Cardiac atrium fibroblast (primary cell): Measurements from ENCODE around the gene KRTAP1-5. TPM values are rescaled to one million over a fixed set of nuclear protein-coding genes. Genes with fewer than 3 reads are reported as not detected.

Experiments used
- total RNA-seq: library from RNA; depleted of rRNA; stranded (reverse); fragments of >200 nt; gene quantifications from 2 replicates; pipeline ENCODE4 v1.2.3, GENCODE V29; 2015

The KRTAP1-5 gene
- total RNA-seq, result not detected in 2 replicates

DNA sequence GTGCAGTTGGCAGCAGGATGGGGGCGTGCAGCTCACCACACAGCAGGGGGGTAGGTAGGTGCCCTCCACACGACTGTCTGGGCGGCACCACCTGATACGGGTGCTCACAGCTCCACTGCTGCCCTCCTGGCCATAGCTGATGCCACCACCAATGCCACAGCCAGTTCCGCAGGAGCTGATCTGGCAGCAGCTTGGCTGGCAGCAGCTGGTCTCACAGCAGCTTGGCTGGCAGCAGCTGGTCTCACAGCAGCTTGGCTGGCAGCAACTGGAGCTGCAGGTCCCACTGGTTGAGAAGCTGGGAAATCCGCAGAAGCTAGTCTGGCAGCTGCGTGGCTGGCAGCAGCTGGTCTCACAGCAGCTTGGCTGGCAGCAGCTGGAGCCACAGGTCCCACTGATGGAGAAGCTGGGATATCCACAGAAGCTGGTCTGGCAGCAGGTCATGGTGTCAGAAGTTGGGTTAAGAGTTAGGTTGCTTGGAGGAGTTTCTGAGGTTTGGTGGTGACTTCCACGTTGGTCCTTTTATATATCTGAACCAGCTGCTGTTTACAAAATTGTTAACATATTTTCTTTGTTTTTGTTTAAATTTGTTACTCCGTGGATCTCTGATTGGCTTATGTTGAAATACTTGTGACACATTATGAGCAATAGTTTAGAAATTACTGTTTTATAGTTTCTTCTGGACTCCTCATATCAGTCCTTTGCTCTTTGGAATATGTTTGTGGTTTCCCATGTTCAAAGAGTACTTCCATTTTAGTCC lies at the start of gene KRTAP1-5:
Gene KRTAP1-5, minus strand, starts transcription at position 494 of the 757 bp plus-strand sequence. Its CDS starts 53 bp downstream, at position 441.

DNA sequence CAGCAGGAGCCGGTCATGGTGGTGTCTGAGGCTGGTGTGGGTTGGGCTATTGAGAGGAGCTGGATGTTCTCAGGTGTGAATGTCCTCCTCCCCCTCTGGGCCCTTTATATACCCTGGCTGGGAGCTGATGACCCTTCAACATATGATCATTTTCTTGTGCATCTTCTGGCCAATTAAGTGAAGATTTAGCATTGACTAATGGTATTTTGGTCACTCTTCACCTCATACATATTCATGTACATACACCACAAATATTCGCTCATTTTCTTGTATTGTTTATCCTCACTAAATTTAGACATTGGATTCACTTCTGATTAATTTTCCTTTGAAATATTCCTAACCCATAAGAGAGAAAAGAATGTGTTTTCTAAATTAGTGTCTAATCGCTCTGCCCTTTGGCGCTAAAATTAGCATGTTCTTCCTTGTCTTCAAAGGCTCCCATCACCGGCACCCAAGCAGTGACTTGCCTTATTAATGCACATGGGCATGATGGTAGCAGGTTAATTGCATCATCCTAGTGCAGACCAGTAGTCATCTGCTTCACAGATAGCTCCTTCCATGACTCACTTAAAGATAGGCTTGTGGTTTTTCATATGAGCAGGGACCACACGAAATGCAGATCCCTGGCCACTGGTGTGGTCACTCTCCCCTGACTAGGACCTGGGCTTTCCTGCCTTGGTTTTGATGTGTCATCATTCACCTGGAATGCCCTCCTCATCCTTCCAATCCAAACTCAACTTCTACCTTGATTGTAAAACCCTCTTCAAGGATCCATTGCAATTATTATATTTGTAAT lies 39.0 kb upstream of the KRTAP1-5 start, which contains the start of gene KRTAP2-4:
Gene KRTAP2-4, minus strand, starts transcription at position 51 of the 796 bp plus-strand sequence. Its CDS starts 34 bp downstream, at position 17.

DNA sequence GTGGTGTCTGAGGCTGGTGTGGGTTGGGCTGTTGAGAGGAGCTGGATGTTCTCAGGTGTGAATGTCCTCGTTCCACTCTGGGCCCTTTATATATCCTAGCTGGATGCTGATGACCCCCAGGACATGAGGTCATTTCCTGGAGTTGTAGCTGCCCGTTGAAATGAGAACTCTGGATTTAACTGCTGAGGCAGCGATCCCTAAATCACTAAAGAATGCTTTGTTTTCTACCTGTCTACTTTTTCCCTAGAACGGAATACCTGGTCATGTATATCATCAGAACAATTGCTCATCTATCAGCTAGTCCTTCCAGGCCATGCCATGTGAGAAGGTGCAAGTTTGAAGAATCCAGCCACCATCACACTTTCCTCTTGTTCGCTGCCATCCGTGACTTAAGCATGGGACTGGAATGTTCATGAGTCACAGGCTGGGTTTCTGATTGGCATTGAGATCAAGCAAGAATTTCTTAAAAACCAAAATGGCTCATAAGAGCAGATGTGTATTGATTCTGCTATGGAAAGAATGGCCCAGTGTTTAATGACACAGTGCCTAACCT lies 33.1 kb upstream of the KRTAP1-5 start, which contains the start of gene KRTAP2-3:
Gene KRTAP2-3, minus strand, starts transcription at position 63 of the 553 bp plus-strand sequence. CDS start 64 bp downstream, outside the sequence.

GRCh38 chr17:41055130-41055529 lies 28.1 kb upstream of the KRTAP1-5 start, which contains the start of gene KRTAP2-2:
KRTAP2-2 (minus strand) TSS chr17:41055230; CDS start chr17:41055211, 19 bp downstream.

DNA sequence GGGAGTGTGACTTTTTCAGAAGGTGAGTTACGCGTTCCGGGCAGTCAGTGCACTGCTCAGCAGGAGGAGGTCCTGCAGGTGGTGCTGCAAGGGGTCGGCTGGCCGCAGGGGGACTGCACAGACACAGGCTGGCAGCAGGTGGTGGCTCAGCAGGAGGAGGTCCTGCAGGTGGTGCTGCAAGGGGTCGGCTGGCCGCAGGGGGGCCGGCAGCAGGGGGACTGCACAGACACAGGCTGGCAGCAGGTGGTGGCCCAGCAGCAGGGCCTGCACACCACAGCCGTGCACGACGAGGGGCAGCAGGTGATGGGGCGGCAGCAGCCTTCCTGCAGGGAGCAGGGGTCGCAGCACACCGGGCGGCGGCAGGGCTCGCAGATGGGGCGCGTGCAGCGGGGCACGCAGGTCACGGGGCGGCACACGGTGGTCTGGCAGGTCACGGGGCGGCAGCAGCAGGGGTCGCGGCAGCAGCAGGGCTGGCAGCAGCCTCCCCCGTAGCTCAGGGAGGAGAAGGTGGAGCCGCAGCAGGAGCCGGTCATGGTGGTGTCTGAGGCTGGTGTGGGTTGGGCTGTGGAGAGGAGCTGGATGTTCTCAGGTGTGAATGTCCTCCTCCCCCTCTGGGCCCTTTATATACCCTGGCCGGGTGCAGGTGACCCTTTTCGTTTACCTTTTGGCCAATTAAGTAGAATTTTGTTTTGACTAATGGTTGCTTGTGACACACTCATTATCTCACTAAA lies 19.9 kb upstream of the KRTAP1-5 start, which contains the start of gene KRTAP2-1:
Gene KRTAP2-1, minus strand, starts transcription at position 582 of the 731 bp plus-strand sequence. Its CDS starts 49 bp downstream, at position 533.

GRCh38 chr17:41040783-41041571 lies 14.0 kb upstream of the KRTAP1-5 start, which contains the start of gene KRTAP1-1:
KRTAP1-1 (minus strand) TSS chr17:41041450; CDS start chr17:41041397, 53 bp downstream.

DNA sequence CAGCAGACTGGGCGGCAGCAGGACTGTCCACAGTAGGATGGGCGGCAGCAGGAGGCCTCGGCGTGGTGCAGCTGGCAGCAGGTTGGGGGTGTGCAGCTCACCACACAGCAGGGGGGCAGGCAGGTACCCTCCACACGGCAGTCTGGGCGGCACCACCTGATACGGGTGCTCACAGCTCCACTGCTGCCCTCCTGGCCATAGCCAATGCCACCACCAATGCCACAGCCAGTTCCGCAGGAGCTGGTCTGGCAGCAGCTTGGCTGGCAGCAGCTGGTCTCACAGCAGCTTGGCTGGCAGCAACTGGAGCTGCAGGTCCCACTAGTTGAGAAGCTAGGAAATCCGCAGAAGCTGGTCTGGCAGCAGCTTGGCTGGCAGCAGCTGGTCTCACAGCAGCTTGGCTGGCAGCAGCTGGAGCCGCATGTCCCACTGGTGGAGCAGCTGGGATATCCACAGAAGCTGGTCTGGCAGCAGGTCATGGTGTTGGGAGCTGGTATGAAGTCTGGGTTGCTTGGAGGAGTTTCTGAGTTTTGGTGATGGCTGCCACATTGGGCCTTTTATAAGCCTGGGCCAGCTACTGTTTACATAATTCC lies 7.4 kb upstream of the KRTAP1-5 start, which contains the start of gene KRTAP1-3:
Gene KRTAP1-3, minus strand, starts transcription at position 529 of the 590 bp plus-strand sequence. Its CDS starts 53 bp downstream, at position 476.

DNA sequence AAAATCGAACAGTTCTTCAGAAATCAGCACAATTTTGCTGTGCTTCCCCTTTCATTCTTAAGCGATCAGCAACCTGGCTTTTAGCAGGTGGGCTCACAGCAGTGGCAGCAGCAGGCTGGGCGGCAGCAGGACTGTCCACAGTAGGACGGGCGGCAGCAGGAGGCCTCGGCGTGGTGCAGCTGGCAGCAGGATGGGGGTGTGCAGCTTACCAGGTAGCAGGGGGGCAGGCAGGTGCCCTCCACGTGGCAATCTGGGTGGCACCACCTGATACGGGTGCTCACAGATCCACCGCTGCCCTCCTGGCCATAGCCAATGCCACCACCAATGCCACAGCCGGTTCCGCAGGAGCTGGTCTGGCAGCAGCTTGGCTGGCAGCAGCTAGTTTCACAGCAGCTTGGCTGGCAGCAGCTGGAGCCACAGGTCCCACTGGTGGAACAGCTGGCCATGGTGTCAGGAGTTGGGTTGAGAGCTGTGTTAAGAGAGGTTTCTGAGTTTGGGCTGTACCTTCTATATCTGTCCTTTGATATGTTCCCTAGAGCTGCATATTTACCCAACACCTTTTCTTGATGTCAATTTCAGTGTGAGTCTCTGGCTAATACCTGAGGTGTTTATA lies 2.7 kb upstream of the KRTAP1-5 start, which contains the start of gene KRTAP1-4:
Gene KRTAP1-4, minus strand, starts transcription at position 563 of the 613 bp plus-strand sequence. Its CDS starts 117 bp downstream, at position 446.

GRCh38 chr17:41008811-41009210 lies 18.2 kb downstream of the KRTAP1-5 start, which contains the start of gene KRTAP3-1:
KRTAP3-1 (minus strand) TSS chr17:41009128; CDS start chr17:41009074, 54 bp downstream.

GRCh38 chr17:40999563-40999962 lies 27.4 kb downstream of the KRTAP1-5 start, which contains the start of gene KRTAP3-2:
KRTAP3-2 (minus strand) TSS chr17:40999906; CDS start chr17:40999853, 53 bp downstream.

GRCh38 chr17:40993839-40994238 lies 33.2 kb downstream of the KRTAP1-5 start, which contains the start of gene KRTAP3-3:
KRTAP3-3 (minus strand) TSS chr17:40994164; CDS start chr17:40994097, 67 bp downstream.

DNA sequence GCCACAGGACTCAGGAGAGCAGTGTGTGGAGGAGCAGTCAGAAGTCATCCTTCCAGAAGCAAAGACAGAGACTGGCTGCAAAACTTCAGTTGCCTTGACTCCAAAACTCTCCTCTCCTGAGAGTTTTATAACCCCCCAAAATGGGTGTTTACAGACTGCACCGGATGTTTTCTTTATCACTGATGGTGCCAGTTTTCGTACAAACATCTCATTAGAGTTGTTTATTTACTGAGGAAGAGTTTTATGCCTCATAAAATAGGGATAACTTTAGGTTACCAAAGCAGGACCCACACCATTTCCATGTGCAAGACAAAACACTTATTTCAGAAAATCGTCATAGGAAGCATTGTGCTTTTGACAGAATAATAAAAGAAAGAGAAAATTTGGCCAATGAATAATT lies 42.8 kb downstream of the KRTAP1-5 start, which contains the start of gene KRT40:
Gene KRT40, minus strand, starts transcription at position 101 of the 400 bp plus-strand sequence. Its CDS starts 53 bp downstream, at position 48.

Other genes starting within 250 kb of the KRTAP1-5 start
- gene KRT27, start 244.7 kb downstream of the KRTAP1-5 start, total RNA-seq, result not detected in 2 replicates
- not detected in 2 replicates for gene KRT28, start 227.2 kb downstream of the KRTAP1-5 start, total RNA-seq
- 19.7 and 36.3 TPM in 2 replicates for gene KRT10, start 204.6 kb downstream of the KRTAP1-5 start, total RNA-seq
- not detected in 2 replicates for gene KRT12, start 160.0 kb downstream of the KRTAP1-5 start, total RNA-seq
- gene KRT20, start 142.0 kb downstream of the KRTAP1-5 start, total RNA-seq, result not detected in 2 replicates
- gene KRT23, start 89.6 kb downstream of the KRTAP1-5 start, total RNA-seq, result not detected in 2 replicates
- not detected in 2 replicates for gene KRT39, start 60.3 kb downstream of the KRTAP1-5 start, total RNA-seq
- gene KRT40, start 42.9 kb downstream of the KRTAP1-5 start, total RNA-seq, result not detected in 2 replicates
- gene KRTAP3-3, start 33.0 kb downstream of the KRTAP1-5 start, total RNA-seq, result not detected in 2 replicates
- gene KRTAP3-2, start 27.3 kb downstream of the KRTAP1-5 start, total RNA-seq, result not detected in 2 replicates
- gene KRTAP3-1, start 18.1 kb downstream of the KRTAP1-5 start, total RNA-seq, result not detected in 2 replicates
- gene KRTAP1-4, start 3.0 kb upstream of the KRTAP1-5 start, total RNA-seq, result not detected in 2 replicates
- gene KRTAP1-3, start 7.7 kb upstream of the KRTAP1-5 start, total RNA-seq, result not detected in 2 replicates
- not detected in 2 replicates for gene KRTAP1-1, start 14.2 kb upstream of the KRTAP1-5 start, total RNA-seq
- gene KRTAP2-1, start 20.1 kb upstream of the KRTAP1-5 start, total RNA-seq, result not detected in 2 replicates
- gene KRTAP2-2, start 28.0 kb upstream of the KRTAP1-5 start, total RNA-seq, result not detected in 2 replicates
- not detected in 2 replicates for gene KRTAP2-3, start 32.9 kb upstream of the KRTAP1-5 start, total RNA-seq
- not detected in 2 replicates for gene KRTAP2-4, start 38.7 kb upstream of the KRTAP1-5 start, total RNA-seq
- not detected in 2 replicates for gene KRTAP4-7, start 56.9 kb upstream of the KRTAP1-5 start, total RNA-seq
- not detected in 2 replicates for gene KRTAP4-8, start 70.9 kb upstream of the KRTAP1-5 start, total RNA-seq
- not detected in 2 replicates for gene KRTAP4-16, start 75.0 kb upstream of the KRTAP1-5 start, total RNA-seq
- gene KRTAP4-9, start 78.2 kb upstream of the KRTAP1-5 start, total RNA-seq, result not detected in 2 replicates
- not detected in 2 replicates for gene KRTAP4-11, start 91.2 kb upstream of the KRTAP1-5 start, total RNA-seq
- not detected in 2 replicates for gene KRTAP4-12, start 97.0 kb upstream of the KRTAP1-5 start, total RNA-seq
- gene KRTAP4-6, start 113.3 kb upstream of the KRTAP1-5 start, total RNA-seq, result not detected in 2 replicates
- not detected in 2 replicates for gene KRTAP4-5, start 122.6 kb upstream of the KRTAP1-5 start, total RNA-seq
- gene KRTAP4-4, start 133.5 kb upstream of the KRTAP1-5 start, total RNA-seq, result not detected in 2 replicates
- gene KRTAP4-3, start 141.0 kb upstream of the KRTAP1-5 start, total RNA-seq, result not detected in 2 replicates
- gene KRTAP4-2, start 151.0 kb upstream of the KRTAP1-5 start, total RNA-seq, result not detected in 2 replicates
- not detected in 2 replicates for gene KRTAP4-1, start 157.7 kb upstream of the KRTAP1-5 start, total RNA-seq
- not detected in 2 replicates for gene KRTAP9-1, start 162.7 kb upstream of the KRTAP1-5 start, total RNA-seq
- not detected in 2 replicates for gene KRTAP9-2, start 199.4 kb upstream of the KRTAP1-5 start, total RNA-seq
- gene KRTAP9-3, start 205.2 kb upstream of the KRTAP1-5 start, total RNA-seq, result not detected in 2 replicates
- not detected in 2 replicates for gene KRTAP9-8, start 210.8 kb upstream of the KRTAP1-5 start, total RNA-seq
- gene KRTAP9-4, start 222.5 kb upstream of the KRTAP1-5 start, total RNA-seq, result not detected in 2 replicates
- not detected in 2 replicates for gene KRTAP9-9, start 228.2 kb upstream of the KRTAP1-5 start, total RNA-seq
- gene KRTAP9-6, start 238.2 kb upstream of the KRTAP1-5 start, total RNA-seq, result not detected in 2 replicates
- gene KRTAP9-7, start 248.5 kb upstream of the KRTAP1-5 start, total RNA-seq, result not detected in 2 replicates